Stimulated activated CD4-positive, alpha-beta T cell treated with anti-CD3 and anti-CD28 coated beads, Interleukin-1b, Interleukin-23, amount 100 ng/mL, for 48 hours (primary cell): Measurements from ENCODE around the gene CBY1.

Experiments used
- DNase-seq: peaks from one replicate; pipeline ENCODE4 v3.0.0-alpha.2; 2020

The CBY1 gene

DNA sequence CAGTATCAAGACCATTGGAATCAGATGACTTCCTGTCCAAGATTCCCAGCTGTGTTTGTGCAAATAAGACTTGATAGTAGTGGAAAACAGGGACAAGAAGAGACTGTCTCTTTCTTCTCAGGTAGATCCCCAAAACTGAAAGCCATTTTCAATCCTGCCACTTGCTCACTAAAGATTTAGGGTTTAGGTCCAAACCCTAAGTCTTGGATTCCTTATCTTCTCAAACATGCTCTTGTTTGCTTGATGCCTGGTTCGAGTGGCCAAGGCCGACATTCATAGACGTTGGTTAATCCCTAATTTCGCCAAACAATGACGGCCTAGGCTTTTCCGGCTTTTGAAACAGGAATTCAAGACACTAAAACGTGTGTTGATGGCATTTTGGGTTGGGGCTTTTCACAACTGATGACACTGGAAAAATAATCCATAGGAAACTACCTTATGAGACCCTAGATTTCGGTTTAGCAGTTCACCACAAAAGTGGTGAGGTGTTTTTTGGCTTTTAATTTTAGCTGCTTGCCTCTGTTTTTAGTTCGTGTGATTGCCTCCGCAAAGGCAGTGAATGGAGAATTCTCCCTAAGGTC is 48.3 kb downstream of the CBY1 start:
- no peak for DNase-seq

DNA sequence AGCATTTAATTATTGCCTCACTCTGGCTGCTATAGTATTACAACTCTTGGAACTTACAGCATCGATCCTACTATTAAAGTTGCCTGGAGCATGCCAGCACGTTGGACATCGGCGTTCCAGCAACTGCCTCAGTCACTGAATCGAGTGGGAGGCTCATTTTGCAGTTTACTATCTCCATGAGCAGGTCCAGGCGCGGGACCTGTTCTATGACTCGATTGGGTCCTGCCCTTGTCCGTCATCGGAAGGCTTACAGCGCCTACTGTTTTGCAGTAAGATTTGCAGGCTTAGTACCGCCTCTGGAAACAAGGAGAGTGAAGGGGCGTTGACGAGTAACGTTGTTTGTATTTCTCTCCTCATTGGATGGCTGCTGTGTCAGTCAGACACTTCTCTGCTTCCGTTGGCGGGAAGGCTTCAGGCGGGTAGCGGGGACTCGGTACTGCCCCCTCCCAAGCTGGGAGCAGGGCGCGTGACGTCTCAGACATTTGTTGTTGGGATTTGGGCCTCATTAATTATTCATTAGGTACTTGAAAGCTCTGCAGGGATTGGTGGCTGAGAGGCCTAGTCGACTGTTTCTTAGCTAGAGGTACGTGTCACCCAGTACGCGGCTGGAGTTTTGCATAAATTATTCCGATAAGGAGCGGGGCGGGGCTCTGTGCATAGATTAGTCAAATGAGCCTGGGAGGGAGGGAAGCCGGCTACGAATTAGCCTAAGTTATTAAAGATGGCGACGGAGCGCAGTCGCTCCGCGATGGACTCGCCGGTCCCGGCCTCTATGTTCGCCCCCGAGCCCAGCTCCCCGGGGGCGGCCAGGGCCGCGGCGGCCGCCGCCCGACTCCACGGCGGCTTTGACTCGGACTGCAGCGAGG is 49.0 kb downstream of the CBY1 start, which contains the start of gene GTPBP1:
TSS of gene GTPBP1 (plus strand) at position 710 of the 866 bp plus-strand sequence. CDS start at position 722, 12 bp downstream.
- peak; percentile 99 for DNase-seq

DNA sequence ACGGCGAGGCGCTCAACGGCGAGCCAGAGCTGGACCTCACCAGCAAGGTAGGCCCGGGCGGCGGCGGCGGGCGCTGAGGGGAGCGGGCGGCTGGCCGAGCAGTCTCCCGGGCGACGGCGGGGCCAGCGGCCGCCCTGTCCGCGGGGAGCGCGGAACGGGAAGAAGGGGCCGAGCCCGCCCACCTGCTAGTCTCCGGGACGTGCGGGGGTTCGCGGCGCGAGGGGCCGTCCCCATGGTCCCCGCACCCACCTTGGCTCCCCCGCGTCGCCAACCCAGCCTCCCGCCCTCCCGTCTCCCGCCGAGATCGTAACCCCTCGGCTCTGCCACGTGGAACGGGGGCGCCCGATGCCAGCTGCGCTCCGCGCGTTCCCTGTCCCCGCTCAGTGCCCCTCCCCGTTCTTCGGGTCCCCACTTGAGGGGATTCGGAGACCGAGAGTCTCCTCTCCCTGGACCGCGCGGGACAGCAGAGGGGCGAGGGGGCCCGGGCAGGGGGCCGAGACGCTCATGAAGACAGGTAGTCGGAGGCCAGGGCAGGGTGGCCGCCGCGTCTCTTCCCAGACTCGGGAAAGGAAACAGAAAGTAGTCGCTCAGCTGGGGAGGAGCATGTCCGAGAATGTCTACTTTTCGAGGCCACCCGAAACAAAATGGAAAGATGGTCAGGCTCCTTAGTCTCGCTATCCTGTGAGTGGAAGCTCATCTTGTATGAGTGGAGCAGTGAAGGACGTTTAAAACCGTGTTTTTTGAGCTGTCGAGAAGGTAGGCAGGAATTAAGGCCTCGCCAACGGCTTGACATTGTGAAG is 49.9 kb downstream of the CBY1 start:
- peak; percentile 32 for DNase-seq

DNA sequence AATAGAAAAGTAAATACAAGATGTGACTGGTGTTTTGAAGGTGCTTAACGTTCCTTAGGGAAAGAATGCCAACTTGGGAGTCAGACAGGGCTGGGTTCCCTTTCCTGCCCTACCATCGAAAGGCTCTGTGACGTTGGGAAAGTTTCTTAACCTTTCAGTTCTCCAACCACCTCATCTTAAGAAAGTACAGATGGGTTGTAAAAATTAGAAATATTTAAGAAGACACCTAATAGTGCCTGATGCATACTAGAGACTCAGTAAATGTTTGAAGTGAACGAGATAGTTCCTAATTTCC is 50.4 kb downstream of the CBY1 start:
- no peak for DNase-seq

DNA sequence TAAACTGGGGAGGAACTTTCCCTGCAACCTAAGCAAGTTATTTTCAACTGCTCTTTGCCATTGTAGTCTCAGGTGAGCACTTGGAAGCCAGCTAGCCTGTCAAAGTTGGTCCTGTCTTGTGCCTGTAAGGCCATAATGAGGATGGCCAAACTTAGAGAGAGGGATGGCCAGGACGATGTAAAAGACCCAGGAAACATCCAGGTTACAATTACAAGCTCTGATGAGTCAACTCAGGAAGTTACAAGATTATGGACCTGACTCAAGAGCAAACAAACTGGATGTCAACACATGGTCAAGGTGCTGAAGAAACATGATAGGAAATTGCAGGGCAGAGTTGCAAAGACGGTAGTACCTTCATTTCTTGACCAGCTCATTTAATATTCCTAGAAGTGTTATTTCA is 50.9 kb downstream of the CBY1 start:
- DNase-seq, result no peak

DNA sequence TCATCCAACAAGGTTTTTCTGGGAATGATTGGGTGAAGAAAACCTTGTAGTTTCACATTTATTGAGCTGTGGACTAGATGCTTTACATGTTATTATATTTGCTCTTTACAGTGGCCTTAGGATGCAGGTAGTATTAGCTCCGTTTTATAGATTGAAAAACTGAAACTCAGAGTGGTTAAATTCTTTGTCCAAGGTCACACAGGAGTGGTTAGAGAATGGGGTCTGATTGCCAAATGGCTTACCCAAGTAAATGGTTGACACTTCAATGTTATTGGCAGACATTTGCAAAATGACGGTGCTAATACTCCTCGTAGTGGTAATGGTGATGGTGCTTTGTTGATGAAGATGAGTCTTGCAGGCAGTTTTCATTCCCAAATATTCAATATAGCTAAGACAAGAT is 51.5 kb downstream of the CBY1 start:
- no peak for DNase-seq

DNA sequence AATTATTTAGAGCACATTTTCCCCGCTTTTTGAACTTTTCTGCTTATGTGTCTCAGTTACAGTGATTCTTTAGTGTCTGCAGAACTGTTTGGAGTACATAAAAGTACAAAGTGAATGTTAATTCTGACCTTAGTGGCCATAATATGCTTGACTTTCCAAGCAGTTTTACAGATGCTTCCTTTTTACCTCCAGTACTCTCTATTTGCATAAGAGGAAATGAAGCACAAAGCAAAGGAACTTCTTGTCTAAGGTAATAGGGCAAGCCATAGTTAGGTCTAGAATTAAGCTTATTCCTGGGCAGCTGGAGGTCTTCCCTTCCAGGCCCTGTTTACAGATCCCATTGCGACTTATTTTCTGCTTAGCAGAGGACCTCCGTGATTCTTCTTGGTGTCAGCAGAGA is 52.9 kb downstream of the CBY1 start:
- DNase-seq, result no peak

DNA sequence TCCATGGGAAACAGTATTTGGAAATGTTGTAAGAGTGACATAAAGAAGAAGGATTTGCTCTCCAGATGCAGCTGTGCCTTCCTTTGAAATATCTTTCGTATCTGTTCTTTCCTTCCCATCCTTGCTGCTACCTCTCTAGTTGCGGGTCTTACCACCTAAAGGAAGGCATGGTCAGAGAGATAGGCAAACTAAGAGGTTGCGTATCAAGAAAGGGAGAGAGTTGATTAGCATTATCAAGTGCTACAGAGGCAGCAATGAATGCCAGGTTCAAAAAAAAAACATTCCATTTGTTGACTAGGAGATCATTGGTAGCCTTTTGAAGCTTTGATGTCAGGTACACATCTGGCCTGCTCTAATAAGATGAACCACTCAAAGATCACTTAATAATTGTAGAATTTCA is 53.9 kb downstream of the CBY1 start:
- no peak for DNase-seq

DNA sequence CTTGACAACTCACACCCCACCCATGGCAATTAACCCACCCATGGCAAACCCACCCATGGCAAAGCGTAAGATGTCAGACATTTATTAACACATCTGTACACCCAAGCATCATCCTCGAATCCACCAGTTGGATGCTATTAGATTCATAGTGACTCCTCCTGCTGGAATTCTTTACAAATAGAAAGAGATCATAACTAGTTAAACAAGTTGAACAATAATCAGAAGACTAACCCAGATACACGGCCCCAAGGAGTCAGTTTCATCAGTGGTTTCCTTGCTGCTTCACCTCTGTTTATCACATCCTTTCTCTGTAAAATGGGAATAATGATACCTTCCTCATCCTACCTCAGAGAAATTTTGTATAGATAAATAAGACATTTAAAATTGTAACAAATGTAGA is 54.4 kb downstream of the CBY1 start:
- no peak for DNase-seq

DNA sequence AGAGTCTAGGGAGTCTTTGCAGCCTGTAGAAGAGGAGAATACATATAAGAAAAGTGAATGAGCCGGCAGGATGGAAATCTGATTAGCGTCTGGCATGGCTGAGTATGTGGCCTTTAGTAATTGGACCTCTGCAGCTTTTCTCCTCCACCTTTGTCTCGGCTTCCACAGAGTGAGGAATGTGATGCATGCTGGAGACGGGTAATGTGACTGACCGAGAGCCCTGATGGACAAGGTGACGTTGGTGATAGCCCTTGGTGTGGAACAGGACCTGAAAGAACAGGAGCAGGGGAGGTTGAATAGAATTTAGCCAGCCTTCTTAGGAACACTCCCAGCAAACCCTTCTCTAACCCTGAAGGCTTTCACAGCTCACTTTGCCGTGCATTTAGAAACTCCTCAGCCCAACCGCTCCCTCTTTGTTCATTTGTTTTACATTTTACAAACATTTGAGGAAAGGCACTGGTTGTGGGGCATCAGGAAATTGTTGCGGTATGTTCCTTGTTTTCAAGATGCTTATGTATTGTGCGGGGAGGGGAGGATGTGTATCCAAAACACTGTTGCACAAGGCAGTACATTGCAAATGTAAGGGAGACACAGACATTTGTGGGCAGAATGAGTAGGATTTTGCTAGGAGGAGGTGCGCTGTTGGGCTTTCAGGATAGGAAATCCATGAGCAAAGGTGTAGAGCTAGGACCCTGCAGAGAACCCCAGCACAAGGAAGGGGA is 56.2 kb downstream of the CBY1 start:
- DNase-seq, result no peak

DNA sequence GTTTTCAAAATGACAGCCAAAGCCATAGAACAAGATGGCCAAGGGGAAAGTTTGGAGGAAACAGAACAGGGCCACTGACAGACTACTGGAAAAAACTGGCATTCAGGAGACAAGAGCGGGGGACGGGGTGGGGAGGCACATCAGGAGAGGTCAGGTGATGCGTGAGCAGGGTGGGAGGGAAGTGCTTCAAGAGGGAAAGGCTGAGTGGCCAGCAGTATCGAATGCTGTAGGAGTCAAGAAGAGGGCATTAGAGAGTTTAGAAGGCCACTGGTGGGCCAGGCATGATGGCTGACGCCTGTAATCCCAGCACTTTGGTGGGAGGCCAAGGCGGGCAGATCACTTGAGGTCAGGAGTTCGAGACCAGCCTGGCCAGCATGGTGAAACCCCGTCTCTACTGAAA is 57.5 kb downstream of the CBY1 start:
- no peak for DNase-seq

DNA sequence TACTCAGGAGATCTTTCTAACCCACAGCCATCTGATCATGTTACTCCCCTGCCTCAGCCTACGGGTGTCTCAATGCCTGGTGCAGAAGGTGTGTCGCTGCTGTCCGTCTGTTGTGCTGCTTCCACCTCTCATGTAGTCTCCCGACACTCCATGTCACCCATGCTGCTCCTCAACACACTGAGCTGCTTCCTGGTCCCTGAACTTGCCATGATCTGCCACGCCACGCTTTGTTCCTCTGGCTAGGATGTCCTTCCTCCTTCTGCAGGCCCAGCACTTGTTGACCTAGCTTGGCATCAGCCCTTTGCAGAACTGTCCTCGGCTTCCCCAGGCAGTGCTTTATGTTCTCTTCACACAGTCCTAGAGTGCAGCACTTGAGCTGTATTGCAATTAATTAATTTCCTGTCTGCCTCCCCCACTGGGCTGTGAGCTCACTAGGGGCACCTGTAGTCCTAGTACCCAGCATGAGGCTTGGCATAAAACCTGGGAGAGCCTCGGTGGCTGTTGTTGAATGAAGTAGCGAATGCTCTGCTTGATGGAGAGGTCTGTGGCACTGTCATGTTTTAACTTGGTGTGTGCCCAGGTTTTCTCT is 58.8 kb downstream of the CBY1 start:
- DNase-seq, result no peak

DNA sequence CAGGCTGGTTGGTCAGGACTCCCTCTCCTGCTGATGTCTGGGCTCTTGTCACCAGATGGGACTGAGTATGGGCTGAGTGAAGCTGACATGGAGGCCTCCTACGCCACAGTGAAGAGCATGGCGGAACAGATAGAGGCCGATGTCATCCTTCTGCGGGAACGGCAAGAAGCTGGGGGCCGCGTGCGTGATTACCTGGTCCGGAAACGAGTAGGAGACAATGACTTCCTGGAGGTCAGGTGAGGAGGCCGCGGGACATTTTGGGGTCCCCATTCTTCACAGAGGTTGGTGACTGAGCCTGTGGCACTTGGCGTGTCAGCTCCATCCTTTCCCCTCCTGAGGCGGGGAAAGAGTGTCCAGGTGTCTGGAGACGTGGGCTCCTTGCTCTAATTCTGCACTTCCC is 59.4 kb downstream of the CBY1 start:
- DNase-seq, result no peak

DNA sequence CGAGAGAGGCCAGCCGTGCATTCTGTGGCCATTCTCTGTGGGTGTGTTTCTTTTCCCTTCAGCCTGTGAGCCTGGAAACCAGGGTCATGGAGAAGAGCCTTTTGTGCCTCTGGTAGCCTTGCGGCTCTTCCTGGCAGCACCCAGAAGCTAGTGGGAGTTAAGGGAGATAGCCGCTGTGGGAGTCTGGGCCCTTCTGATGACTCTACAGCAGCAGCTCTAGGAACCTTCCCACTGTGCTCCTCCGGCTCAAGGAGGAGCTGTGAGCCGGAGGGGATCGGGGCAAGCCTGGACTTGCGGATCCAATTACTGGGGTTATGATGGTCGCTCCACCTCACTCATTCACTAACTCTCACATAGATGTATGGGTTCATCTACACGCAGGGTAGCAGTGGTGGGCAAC is 59.8 kb downstream of the CBY1 start:
- DNase-seq, result no peak

DNA sequence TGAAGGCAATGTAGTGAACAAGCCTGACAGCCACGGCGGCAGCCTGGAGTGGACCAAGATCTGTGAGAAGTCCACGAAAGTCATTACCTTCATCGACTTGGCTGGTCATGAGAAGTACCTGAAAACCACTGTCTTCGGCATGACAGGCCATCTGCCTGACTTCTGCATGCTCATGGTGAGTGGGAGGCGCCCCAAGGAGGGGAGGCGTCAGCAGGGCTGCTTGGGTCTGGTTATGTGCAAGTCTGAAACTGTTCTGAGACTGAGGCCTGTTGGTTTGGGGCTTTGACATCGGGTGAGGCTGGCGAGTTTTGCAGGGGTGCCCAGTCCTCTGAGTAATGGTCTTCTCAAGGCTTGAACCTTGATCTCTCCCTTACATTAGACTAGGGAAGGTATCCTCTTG is 60.4 kb downstream of the CBY1 start:
- no peak for DNase-seq

DNA sequence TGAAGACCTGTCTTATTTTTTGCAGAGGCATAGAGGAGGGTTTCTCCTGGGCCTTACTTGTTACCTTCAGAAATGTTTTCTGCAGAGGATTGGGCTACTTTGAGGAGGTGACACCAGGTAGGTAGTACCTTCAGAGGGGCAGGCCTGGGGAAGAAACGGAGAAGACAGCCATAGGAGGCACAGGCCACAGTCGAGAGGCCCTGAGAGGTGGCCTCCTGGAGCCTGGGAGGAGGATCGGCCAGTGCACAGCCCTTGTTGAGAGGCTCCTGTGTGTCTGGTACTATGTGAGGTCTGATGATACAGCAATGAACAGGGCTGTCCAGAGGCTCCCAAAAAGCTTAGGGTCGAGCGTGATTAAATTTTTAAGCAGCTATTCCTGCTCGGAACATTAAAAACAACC is 60.8 kb downstream of the CBY1 start:
- DNase-seq, result no peak

DNA sequence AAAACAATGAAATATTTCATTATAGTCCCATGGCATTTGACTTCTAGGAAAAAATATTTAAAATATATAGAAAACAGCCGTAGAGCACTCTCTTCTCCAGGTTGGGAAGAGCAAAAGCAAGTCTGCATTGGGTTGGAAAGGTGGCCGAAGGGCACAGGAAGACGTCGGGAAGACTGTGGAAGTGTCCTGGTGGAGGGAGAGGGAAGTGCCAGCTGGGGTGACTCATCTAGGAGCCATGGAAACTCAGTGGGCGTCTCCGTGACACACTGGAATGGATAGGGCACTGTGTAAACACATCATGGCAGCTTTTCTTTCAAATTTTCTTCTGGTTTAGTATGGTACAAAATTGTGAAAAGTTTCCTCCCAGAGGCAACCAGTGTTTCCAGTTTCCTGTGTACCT is 62.0 kb downstream of the CBY1 start:
- no peak for DNase-seq

DNA sequence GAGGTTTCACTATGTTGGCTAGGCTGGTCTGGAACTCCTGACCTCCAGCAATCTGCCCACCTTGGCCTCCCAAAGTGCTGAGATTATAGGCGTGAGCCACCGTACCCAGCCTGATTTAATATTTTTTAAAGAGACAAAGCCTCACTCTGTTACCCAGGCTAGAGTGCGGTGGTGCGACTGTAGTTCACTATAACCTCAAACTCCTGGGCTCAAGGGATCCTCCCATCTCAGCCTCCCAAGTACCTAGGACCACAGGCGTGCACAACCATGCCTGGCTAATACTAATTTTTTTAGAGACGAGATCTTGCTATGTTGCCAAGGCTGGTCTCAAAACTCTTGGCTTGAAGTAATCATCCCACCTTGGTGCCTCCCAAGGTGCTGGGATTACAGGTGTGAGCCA is 62.8 kb downstream of the CBY1 start:
- DNase-seq, result no peak

DNA sequence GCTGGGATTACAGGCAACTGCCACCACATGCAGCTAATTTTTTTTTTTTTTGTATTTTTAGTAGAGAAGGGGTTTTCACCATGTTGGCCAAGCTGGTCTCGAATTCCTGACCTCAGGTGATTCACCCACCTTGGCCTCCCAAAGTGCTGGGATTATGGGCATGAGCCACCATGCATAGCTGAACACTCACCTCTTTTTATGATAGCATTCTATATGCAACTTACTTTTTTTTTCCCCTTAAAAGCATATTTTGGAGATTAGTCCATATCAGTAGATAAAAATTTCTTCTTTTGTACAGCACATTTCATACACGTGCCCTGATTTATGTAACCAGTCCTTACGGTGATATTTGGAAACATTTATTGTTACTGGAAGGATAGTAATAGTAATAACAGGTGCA is 63.9 kb downstream of the CBY1 start:
- no peak for DNase-seq

DNA sequence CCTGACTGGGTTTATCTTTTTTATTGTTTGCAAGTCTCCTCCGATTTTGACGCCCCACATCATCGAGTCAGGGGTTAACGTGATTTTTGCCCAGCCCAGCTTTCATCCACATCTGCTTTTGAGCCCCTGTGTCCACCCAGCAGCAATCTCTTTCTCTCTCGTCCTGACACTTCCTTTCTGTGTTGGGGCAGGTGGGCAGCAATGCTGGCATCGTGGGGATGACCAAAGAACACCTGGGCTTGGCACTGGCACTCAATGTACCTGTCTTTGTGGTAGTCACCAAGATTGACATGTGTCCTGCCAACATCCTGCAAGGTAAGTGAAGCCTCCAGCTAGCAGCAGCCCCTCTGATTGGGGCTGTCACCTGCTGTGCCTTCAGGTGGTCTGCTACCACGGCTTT is 65.1 kb downstream of the CBY1 start:
- DNase-seq, result no peak
